MCF 10A (cell line): Measurements from ENCODE around the gene ZFP62. TPM values are rescaled to one million over a fixed set of nuclear protein-coding genes. Genes with fewer than 3 reads are reported as not detected.

Experiments used
- BruUV-seq: library from RNA; stranded (reverse); fragments of 400-500 nt; replicated peaks from 2 replicates; lab custom pipeline; 2021; lab: Mats Ljungman, UMichigan
- CTCF ChIA-PET: fragments of 300-600 bp; sonication (Branson Sonifier 250); formaldehyde crosslinking; extraction: SDS; loops from one replicate; lab custom pipeline; 2021; ENCODE audit warnings: antibody characterized with exemption, inconsistent platforms; lab: Yijun Ruan, JAX
- POLR2A ChIA-PET: fragments of 300-600, 350-650 bp; sonication (Branson Sonifier 250); formaldehyde crosslinking; extraction: SDS; loops from one replicate; lab custom pipeline; 2020; ENCODE audit warnings: antibody characterized with exemption, inconsistent platforms; lab: Yijun Ruan, JAX
- DNase-seq: peaks from one replicate; pipeline ENCODE4 v3.0.0-alpha.2; 2018; ENCODE audit not compliant: unreplicated experiment
- H3K27ac Mint-ChIP-seq: one replicate; pipeline ENCODE4 v1.8.0; 2022; ENCODE audit warnings: mild to moderate bottlenecking, low read depth, mixed read lengths; ENCODE audit not compliant: unreplicated experiment
- H3K27me3 Mint-ChIP-seq: one replicate; pipeline ENCODE4 v1.8.0; 2022; ENCODE audit warnings: mixed read lengths; ENCODE audit not compliant: insufficient read depth, unreplicated experiment
- H3K36me3 Mint-ChIP-seq: one replicate; pipeline ENCODE4 v1.8.0; 2022; ENCODE audit warnings: mild to moderate bottlenecking, moderate library complexity, mixed read lengths; ENCODE audit not compliant: insufficient read depth, unreplicated experiment
- H3K4me1 Mint-ChIP-seq: one replicate; pipeline ENCODE4 v1.8.0; 2022; ENCODE audit warnings: mixed read lengths; ENCODE audit not compliant: insufficient read depth, unreplicated experiment
- H3K4me3 Mint-ChIP-seq: one replicate; pipeline ENCODE4 v1.8.0; 2022; ENCODE audit warnings: mild to moderate bottlenecking, moderate library complexity, mixed read lengths; ENCODE audit not compliant: unreplicated experiment
- H3K9me3 Mint-ChIP-seq: one replicate; pipeline ENCODE4 v1.8.0; 2022; ENCODE audit warnings: mixed read lengths; ENCODE audit not compliant: unreplicated experiment
- intact Hi-C: fragments of 100-400 bp; cut with micrococcal nuclease; formaldehyde crosslinking; loops from 2 replicates; pipeline ENCODE4 v1.14.1; 2022
- total RNA-seq: library from RNA; stranded (reverse); gene quantifications from 2 replicates; pipeline ENCODE4 v1.2.3, GENCODE V29; 2022
- TF ChIP-seq, protein P1 (sequence below): fragments of 200-600 bp; IDR thresholded peaks from one replicate; pipeline ENCODE4 v1.8.0; 2022; ENCODE audit warnings: antibody characterized with exemption, mild to moderate bottlenecking; ENCODE audit not compliant: unreplicated experiment

ZFP62 gene
- total RNA-seq, 1 experiment from 2014 or later, result 31.2 TPM

DNA sequence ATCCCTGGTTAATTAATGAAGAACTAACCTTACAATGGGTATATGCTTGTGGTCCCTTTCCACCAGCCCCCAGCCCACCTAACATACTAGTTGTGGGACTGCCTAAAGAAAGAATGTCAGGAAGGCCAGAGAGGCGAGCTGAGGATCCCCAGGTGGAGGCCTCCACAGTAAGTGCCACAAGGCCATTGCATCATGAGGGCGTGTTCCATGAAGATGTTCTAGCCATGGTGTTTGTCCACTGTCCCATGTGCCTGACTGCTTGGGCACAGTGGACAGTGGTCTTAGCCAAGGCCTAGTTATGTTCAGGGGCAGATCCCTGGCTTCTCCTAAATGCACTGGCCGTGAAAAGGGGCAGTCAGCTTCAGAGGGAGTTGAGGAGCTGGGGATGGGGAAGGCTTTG, 21.1 kb downstream of the ZFP62 start:
- no peak for DNase-seq
- no peak overlapping the region for H3K27ac Mint-ChIP-seq
- H3K27me3 Mint-ChIP-seq, result no peaks in the 10 kb centered on the region
- intact Hi-C loops, result no loop called here
- H3K36me3 Mint-ChIP-seq, result no peaks in the 10 kb centered on the region
- no peak overlapping the region for H3K4me3 Mint-ChIP-seq
- no TSS peak for BruUV-seq
- POLR2A ChIA-PET, result interaction anchor here (6.8 kb wide), 1 partner anchor 14 kb away, joined by 32 read pairs; no protein-coding TSS in a partner anchor
- no peaks in the 10 kb centered on the region for H3K9me3 Mint-ChIP-seq
- no peaks in the 10 kb centered on the region for H3K4me1 Mint-ChIP-seq
- TF ChIP-seq, protein P1, sequence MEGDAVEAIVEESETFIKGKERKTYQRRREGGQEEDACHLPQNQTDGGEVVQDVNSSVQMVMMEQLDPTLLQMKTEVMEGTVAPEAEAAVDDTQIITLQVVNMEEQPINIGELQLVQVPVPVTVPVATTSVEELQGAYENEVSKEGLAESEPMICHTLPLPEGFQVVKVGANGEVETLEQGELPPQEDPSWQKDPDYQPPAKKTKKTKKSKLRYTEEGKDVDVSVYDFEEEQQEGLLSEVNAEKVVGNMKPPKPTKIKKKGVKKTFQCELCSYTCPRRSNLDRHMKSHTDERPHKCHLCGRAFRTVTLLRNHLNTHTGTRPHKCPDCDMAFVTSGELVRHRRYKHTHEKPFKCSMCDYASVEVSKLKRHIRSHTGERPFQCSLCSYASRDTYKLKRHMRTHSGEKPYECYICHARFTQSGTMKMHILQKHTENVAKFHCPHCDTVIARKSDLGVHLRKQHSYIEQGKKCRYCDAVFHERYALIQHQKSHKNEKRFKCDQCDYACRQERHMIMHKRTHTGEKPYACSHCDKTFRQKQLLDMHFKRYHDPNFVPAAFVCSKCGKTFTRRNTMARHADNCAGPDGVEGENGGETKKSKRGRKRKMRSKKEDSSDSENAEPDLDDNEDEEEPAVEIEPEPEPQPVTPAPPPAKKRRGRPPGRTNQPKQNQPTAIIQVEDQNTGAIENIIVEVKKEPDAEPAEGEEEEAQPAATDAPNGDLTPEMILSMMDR, result no peak
- CTCF ChIA-PET, result no interaction called here

DNA sequence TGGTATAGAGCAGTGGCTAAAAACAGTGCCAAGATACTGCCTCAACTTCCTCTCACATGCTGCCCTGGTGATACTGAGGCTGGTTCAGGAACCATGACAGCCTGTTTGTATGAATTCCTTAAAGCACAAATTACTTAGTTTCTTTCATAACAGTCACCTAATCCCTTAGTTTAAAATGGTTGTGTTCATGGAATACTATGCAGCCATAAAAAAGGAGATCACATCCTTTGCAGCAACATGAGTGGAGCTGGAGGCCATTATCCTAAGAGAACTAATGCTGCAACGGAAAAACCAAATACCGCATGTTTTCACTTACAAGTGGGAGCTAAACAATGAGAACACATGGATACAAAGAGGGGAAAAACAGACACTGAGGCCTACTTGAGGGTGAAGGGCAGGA, 21.8 kb downstream of the ZFP62 start:
- no peaks in the 10 kb centered on the region for H3K36me3 Mint-ChIP-seq

DNA sequence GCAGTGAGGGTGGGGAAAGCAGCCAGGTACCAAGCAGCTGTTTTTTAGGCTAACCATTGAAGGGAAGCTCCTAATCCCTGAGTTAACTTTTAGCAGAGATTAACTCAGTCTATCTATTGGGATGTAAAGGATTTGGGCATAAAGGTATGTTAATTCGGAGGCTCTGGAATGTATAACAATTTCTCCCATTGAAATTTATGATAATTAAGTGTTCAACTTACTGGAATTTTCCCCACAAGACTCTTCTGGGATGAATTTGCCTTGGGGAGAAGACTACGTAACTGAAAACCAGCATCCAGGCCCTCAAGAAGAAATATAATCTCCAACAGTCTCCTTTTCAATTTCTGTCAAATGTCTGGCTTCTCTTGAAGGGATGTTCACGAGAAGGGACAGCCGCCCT, 23.6 kb downstream of the ZFP62 start:
- H3K27me3 Mint-ChIP-seq, result no peaks in the 10 kb centered on the region
- no peak overlapping the region for H3K27ac Mint-ChIP-seq
- intact Hi-C loops, result no loop called here
- H3K36me3 Mint-ChIP-seq, result no peaks in the 10 kb centered on the region
- ChIA-PET POLR2A (interaction anchor here (0.6 to 6.8 kb wide), 6 partner anchors 8 to 801 kb away, joined by 3 to 32 read pairs (median 3); partner anchors contain the start of gene ZFP62), CTCF (interaction anchor here (0.6 kb wide), 1 partner anchor 31 kb away, joined by 3 read pairs; no protein-coding TSS in a partner anchor)
- no peak for DNase-seq
- H3K9me3 Mint-ChIP-seq, result no peaks in the 10 kb centered on the region
- H3K4me1 Mint-ChIP-seq, result no peaks in the 10 kb centered on the region
- H3K4me3 Mint-ChIP-seq, result no peak overlapping the region
- TF ChIP-seq, protein P1, result no peak
- no TSS peak for BruUV-seq

More for the DNA sequence above, 21.8 kb downstream of the ZFP62 start:
- intact Hi-C loops, result no loop called here
- Mint-ChIP-seq H3K4me1 (no peaks in the 10 kb centered on the region), H3K9me3 (no peaks in the 10 kb centered on the region), H3K4me3 (no peak overlapping the region), H3K27me3 (no peaks in the 10 kb centered on the region), H3K27ac (no peak overlapping the region)
- BruUV-seq, result no TSS peak
- POLR2A ChIA-PET, result interaction anchor here (6.8 kb wide), 1 partner anchor 14 kb away, joined by 32 read pairs; no protein-coding TSS in a partner anchor
- no peak for DNase-seq
- TF ChIP-seq, protein P1, result no peak
- CTCF ChIA-PET, result interaction anchor here (0.6 kb wide), 1 partner anchor 10 kb away, joined by 3 read pairs; no protein-coding TSS in a partner anchor

DNA sequence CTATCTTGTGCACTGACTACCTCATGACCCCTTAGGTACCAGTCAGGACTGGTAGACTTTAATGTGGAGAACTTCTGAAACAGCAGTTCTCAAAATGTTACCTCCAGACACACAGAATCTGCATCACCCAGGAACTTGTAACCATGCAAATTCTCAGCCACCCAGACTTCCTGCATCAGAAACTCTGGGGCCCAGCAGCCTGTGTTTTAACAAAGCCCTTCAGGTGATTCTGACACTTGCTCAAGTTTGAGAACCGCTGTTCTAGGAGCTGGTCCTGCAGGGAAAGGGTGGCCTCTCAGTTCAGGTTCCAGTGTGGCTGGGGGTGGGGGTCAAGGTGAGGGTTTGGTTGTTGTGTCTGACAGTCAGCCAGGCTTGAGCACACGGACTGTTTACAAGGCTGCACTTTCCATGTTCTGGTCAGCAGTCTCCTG, 28.4 kb downstream of the ZFP62 start:
- TF ChIP-seq, protein P1, result no peak
- intact Hi-C loops, result no loop called here
- BruUV-seq, result TSS peak; percentile 60
- Mint-ChIP-seq H3K4me3 (peak overlapping the region; percentile 93), H3K27ac (no peak overlapping the region), H3K27me3 (no peaks in the 10 kb centered on the region), H3K9me3 (peaks cover 14% of the 10 kb centered on the region), H3K36me3 (peaks cover 21% of the 10 kb centered on the region), H3K4me1 (peaks cover 12% of the 10 kb centered on the region)
- POLR2A ChIA-PET, result interaction anchor here (1.4 kb wide), 1 partner anchor 36 kb away, joined by 3 read pairs; no protein-coding TSS in a partner anchor
- CTCF ChIA-PET, result no interaction called here
- no peak for DNase-seq
